ENCODE data around the gene ZNF142. TPM values are rescaled to one million over a fixed set of nuclear protein-coding genes. Genes with fewer than 3 reads are reported as not detected.

ZNF142 gene
- total RNA-seq, 4 donors from 2014 or later, result 15.2 to 31.1 (median 20.1) TPM

DNA sequence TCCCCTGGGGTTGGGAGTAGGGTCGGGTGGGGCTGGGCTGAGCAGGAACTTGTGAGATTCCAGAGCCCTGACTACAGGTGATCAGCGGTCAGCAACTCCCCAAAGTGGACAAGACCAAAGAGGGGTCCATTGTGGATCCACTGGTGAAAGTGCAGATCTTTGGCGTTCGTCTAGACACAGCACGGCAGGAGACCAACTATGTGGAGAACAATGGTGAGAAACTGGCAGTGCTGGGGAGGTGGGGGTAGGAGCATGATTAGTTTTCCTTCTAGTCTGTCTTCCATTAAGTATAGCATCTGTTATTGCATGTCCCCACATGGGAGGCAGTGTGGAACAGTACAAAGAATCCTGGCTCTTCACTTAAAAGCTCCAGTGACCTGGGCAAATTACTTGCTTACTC, 23.7 kb downstream of the ZNF142 start:
- intact Hi-C loops (cut with DNase I; ENCODE audit: low total_unique reads), result no loop called here
- TF ChIP-seq POLR2A (IDR thresholded peaks at IDR 0.05) (no peak), CTCF (IDR thresholded peaks at IDR 0.05) (no peak)
- DNase-seq (ENCODE audit: low spot score in 2 of 2), result no peak
- H3K4me3 ChIP-seq (ENCODE audit: low read depth, poor library complexity, severe bottlenecking), result no peak overlapping the region
- 90 to 95% methylated on average over 5 of the region's 5 CpGs for WGBS, 2 donors

DNA sequence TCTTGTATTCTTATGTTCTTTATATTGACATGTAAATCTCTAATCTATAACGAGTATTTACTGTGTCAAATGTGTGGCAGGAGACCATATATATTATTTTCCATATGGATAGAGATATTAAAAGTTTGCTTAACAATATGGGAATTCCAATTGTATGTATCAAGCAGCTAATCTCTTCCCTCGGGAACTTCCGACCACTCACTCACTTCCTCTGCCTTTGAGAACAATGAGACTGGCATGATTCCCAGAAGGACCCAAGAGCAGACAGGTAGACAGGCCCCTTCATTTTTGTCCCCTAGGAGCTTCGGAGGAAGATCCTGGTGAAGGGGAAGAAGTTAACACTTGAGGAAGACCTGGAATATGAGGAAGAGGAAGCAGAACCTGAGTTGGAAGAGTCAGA, 27.6 kb downstream of the ZNF142 start:
- no peak overlapping the region for H3K4me3 ChIP-seq (ENCODE audit: low read depth, poor library complexity, severe bottlenecking)
- no peak for DNase-seq (ENCODE audit: low spot score in 2 of 2)
- TF ChIP-seq POLR2A (IDR thresholded peaks at IDR 0.05) (no peak), CTCF (IDR thresholded peaks at IDR 0.05) (no peak)
- WGBS, 2 donors, result 69 to 75% methylated on average over 4 of the region's 4 CpGs
- intact Hi-C loops (cut with DNase I; ENCODE audit: low total_unique reads), result no loop called here

GRCh38 chr2:218627939-218628338, 31.5 kb downstream of the ZNF142 start:
- TF ChIP-seq CTCF (IDR thresholded peaks at IDR 0.05) (no peak), POLR2A (IDR thresholded peaks at IDR 0.05) (no peak)
- WGBS, 2 donors, result 95 to 97% methylated on average over 4 of the region's 4 CpGs
- no peak overlapping the region for H3K4me3 ChIP-seq (ENCODE audit: low read depth, poor library complexity, severe bottlenecking)
- intact Hi-C loops (cut with DNase I; ENCODE audit: low total_unique reads), result loop anchor here (10.0 kb wide), 1 partner anchor 1823 kb away; no protein-coding TSS in a partner anchor
- no peak for DNase-seq (ENCODE audit: low spot score in 2 of 2)

GRCh38 chr2:218626369-218626768, 33.1 kb downstream of the ZNF142 start:
- WGBS, 2 donors, result 93 to 95% methylated on average over 4 of the region's 4 CpGs

DNA sequence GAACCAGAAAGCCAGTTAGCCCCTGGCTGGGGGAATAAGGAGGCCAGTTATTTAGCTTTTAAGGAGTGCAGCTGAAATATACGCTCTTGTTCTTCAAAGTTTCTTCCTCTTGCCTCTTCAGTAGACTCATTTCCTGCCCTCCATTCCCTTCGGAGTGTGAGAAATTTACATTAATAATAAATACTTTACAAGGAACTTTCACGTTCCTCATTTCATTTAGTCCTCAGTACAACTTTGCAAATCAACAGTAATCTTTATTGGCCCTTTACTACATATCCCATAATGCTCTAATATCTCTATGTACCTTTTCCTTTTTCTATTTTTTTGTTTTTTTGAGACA, 36.1 kb downstream of the ZNF142 start:
- 72 to 76% methylated on average over 3 of the region's 3 CpGs for WGBS, 2 donors
- TF ChIP-seq POLR2A (IDR thresholded peaks at IDR 0.05) (no peak), CTCF (IDR thresholded peaks at IDR 0.05) (no peak)
- intact Hi-C loops (cut with DNase I; ENCODE audit: low total_unique reads), result loop anchor here (10.0 kb wide), 1 partner anchor 1819 kb away; no protein-coding TSS in a partner anchor
- DNase-seq (ENCODE audit: low spot score in 2 of 2), result no peak
- H3K4me3 ChIP-seq (ENCODE audit: low read depth, poor library complexity, severe bottlenecking), result no peak overlapping the region

More at GRCh38 chr2:218626369-218626768, 33.1 kb downstream of the ZNF142 start:
- DNase-seq (ENCODE audit: low spot score in 2 of 2), result no peak
- TF ChIP-seq POLR2A (IDR thresholded peaks at IDR 0.05), result no peak
- no peak for TF ChIP-seq CTCF (IDR thresholded peaks at IDR 0.05)
- intact Hi-C loops (cut with DNase I; ENCODE audit: low total_unique reads), result loop anchor here (10.0 kb wide), 1 partner anchor 1822 kb away; no protein-coding TSS in a partner anchor
- H3K4me3 ChIP-seq (ENCODE audit: low read depth, poor library complexity, severe bottlenecking), result no peak overlapping the region

Measured in lower leg skin (tissue), 4 donors.